Stimulated activated CD4-positive, alpha-beta T cell treated with anti-CD3 and anti-CD28 coated beads, Interleukin-2, amount 100 ng/mL, for 48 hours (primary cell): ENCODE results near the gene ZNF594.
"Not testable (repeated sequence)": the region's sequence is repeated elsewhere in the genome, so short reads cannot be mapped to it uniquely, and the experiment has no call there.

Source experiments
- DNase-seq, 2 donors: peaks; one replicate each; pipeline ENCODE4 v3.0.0-alpha.2; 2020

ZNF594 gene

GRCh38 chr17:5200360-5200759 is 8.7 kb upstream of the ZNF594 start:
- no peak for DNase-seq

GRCh38 chr17:5198472-5198871 is 6.8 kb upstream of the ZNF594 start:
- DNase-seq, result no peak

- no peak for DNase-seq
Observed at GRCh38 chr17:5194346-5194745, 2.7 kb upstream of the ZNF594 start.

- no peak for DNase-seq
Observed at GRCh38 chr17:5184288-5184687, 7.4 kb downstream of the ZNF594 start.

- DNase-seq, result no peak
Observed at GRCh38 chr17:5183410-5183793, 8.3 kb downstream of the ZNF594 start.

- no peak for DNase-seq
Observed at GRCh38 chr17:5182597-5183409, 8.9 kb downstream of the ZNF594 start.

GRCh38 chr17:5181509-5182305 is 10.0 kb downstream of the ZNF594 start:
- no peak for DNase-seq

- no peak for DNase-seq
Observed at GRCh38 chr17:5179003-5179402, 12.7 kb downstream of the ZNF594 start.

- DNase-seq, result not testable (repeated sequence)
Observed at GRCh38 chr17:5175027-5175426, 16.6 kb downstream of the ZNF594 start.

- not testable (repeated sequence) for DNase-seq
Observed at GRCh38 chr17:5165791-5166564, 25.7 kb downstream of the ZNF594 start.

- no peak for DNase-seq
Observed at GRCh38 chr17:5164436-5164835, 27.2 kb downstream of the ZNF594 start.

- DNase-seq, result not testable (repeated sequence)
Observed at GRCh38 chr17:5161793-5162192, 29.9 kb downstream of the ZNF594 start.

GRCh38 chr17:5160702-5161101 is 31.0 kb downstream of the ZNF594 start:
- DNase-seq, result not testable (repeated sequence)

- DNase-seq, result not testable (repeated sequence)
Observed at GRCh38 chr17:5146122-5146521, 45.5 kb downstream of the ZNF594 start.

GRCh38 chr17:5142877-5143276 is 48.8 kb downstream of the ZNF594 start:
- not testable (repeated sequence) for DNase-seq

- no peak for DNase-seq
Observed at GRCh38 chr17:5139458-5139732, 52.3 kb downstream of the ZNF594 start.

- no peak for DNase-seq
Observed at GRCh38 chr17:5138616-5139457, 52.8 kb downstream of the ZNF594 start.

GRCh38 chr17:5138198-5138544 is 53.5 kb downstream of the ZNF594 start:
- DNase-seq, result not testable (repeated sequence)

- not testable (repeated sequence) for DNase-seq
Observed at GRCh38 chr17:5137511-5138197, 54.0 kb downstream of the ZNF594 start.

GRCh38 chr17:5136580-5137412 is 54.9 kb downstream of the ZNF594 start:
- DNase-seq, result not testable (repeated sequence)
